ENCODE data around the gene PPP1R15A.

- TF ChIP-seq CTCF (IDR thresholded peaks at IDR 0.05; ENCODE audit: borderline replicate concordance, extremely low read depth, low read length, poor library complexity, severe bottlenecking) (no peak), EZH2 (IDR thresholded peaks at IDR 0.05; ENCODE audit: borderline replicate concordance, low read depth, low read length, severe bottlenecking) (no peak)
Measured at GRCh38 chr19:48913114-48913889, 41.1 kb downstream of the PPP1R15A start.

Measured in DND-41 (cell line).